Raji (cell line): ENCODE data around the gene RRAGA.

Experiments used
- POLR2A ChIP-seq: IDR thresholded peaks from 2 replicates; pipeline ENCODE4 v1.6.1; 2011; ENCODE audit warnings: low read depth, low read length, control low read depth; ENCODE audit not compliant: insufficient read depth

The RRAGA gene

GRCh38 chr9:19049917-19050636 lies 850 bp downstream of the RRAGA start:
- TF ChIP-seq POLR2A, result no peak

- TF ChIP-seq POLR2A, result no peak
These were observed 1.7 kb downstream of the RRAGA start for GRCh38 chr9:19050637-19051591.

GRCh38 chr9:19057033-19057432 lies 7.8 kb downstream of the RRAGA start:
- TF ChIP-seq POLR2A, result no peak

- TF ChIP-seq POLR2A, result no peak
These were observed 25.0 kb downstream of the RRAGA start for GRCh38 chr9:19074229-19074628.

GRCh38 chr9:19074836-19075235 lies 25.6 kb downstream of the RRAGA start:
- no peak for TF ChIP-seq POLR2A

GRCh38 chr9:19085295-19085694 lies 36.1 kb downstream of the RRAGA start:
- TF ChIP-seq POLR2A, result no peak

GRCh38 chr9:19087106-19088000 lies 38.1 kb downstream of the RRAGA start:
- TF ChIP-seq POLR2A, result no peak
